PC-3 (cell line): ENCODE data around the gene FLNC.

ENCODE experiments used
- CTCF ChIP-seq: fragments of 300-600 bp; sonication (generic); conservative IDR thresholded peaks from 2 replicates; pipeline ENCODE4 v1.5.1; 2017; ENCODE audit warnings: antibody characterized with exemption, low read depth, mild to moderate bottlenecking, low read length
- EZH2 ChIP-seq: fragments of 300-600 bp; sonication (generic); IDR thresholded peaks from one replicate; pipeline ENCODE4 v1.6.1; 2017; ENCODE audit warnings: antibody characterized with exemption, mild to moderate bottlenecking, low read length; ENCODE audit not compliant: unreplicated experiment

GRCh38 chr7:128795129-128795528 lies 35.1 kb upstream of the FLNC start:
- TF ChIP-seq CTCF (no peak), EZH2 (no peak)
